Endodermal cell (in vitro differentiated cells): ENCODE data around the gene ZNF543. TPM values are rescaled to one million over a fixed set of nuclear protein-coding genes. Genes with fewer than 3 reads are reported as not detected.
"Not testable (repeated sequence)": the region's sequence is repeated elsewhere in the genome, so short reads cannot be mapped to it uniquely, and the experiment has no call there.

Experiments used
- DNase-seq: peaks from one replicate; pipeline ENCODE4 v3.0.0-alpha.2; 2017
- H3K27ac ChIP-seq: 2 replicates; pipeline ENCODE4 v1.5.1; 2013; ENCODE audit warnings: mild to moderate bottlenecking, low read depth, low read length, moderate library complexity
- H3K27me3 ChIP-seq: 2 replicates; pipeline ENCODE4 v1.6.1; 2013; ENCODE audit warnings: mild to moderate bottlenecking, low read length, moderate library complexity; ENCODE audit not compliant: insufficient read depth, control insufficient read depth, poor library complexity, severe bottlenecking
- H3K36me3 ChIP-seq: 2 replicates; pipeline ENCODE4 v1.7.0; 2013; ENCODE audit warnings: mild to moderate bottlenecking, low read length, moderate library complexity; ENCODE audit not compliant: control insufficient read depth, insufficient read depth
- H3K4me1 ChIP-seq: one replicate; pipeline ENCODE4 v1.7.0; 2013; ENCODE audit warnings: low read length; ENCODE audit not compliant: control insufficient read depth, insufficient read depth
- H3K4me3 ChIP-seq: 2 replicates; pipeline ENCODE4 v1.5.1; 2013; ENCODE audit warnings: mild to moderate bottlenecking, low read length, moderate library complexity
- H3K9ac ChIP-seq: 2 replicates; pipeline ENCODE4 v1.6.1; 2013; ENCODE audit warnings: mild to moderate bottlenecking, low read length, moderate library complexity; ENCODE audit not compliant: poor library complexity, severe bottlenecking; ENCODE audit errors: extremely low read depth
- H3K9me3 ChIP-seq: 2 replicates; pipeline ENCODE4 v1.6.1; 2013; ENCODE audit warnings: mild to moderate bottlenecking, low read length, moderate library complexity; ENCODE audit not compliant: control insufficient read depth
- H3K27ac Mint-ChIP-seq: 2 replicates; pipeline ENCODE4 v1.8.0; 2020; ENCODE audit warnings: mixed read lengths
- H3K27me3 Mint-ChIP-seq: 2 replicates; pipeline ENCODE4 v1.8.0; 2021; ENCODE audit warnings: mild to moderate bottlenecking, mixed read lengths; ENCODE audit not compliant: insufficient read depth
- H3K36me3 Mint-ChIP-seq: 2 replicates; pipeline ENCODE4 v1.8.0; 2020; ENCODE audit warnings: low read depth, mixed read lengths
- H3K4me1 Mint-ChIP-seq: 2 replicates; pipeline ENCODE4 v1.8.0; 2020; ENCODE audit warnings: mixed read lengths
- H3K4me3 Mint-ChIP-seq: 2 replicates; pipeline ENCODE4 v1.8.0; 2020; ENCODE audit warnings: mild to moderate bottlenecking, moderate library complexity, mixed read lengths
- H3K9me3 Mint-ChIP-seq: 2 replicates; pipeline ENCODE4 v1.8.0; 2020; ENCODE audit warnings: mild to moderate bottlenecking, mixed read lengths
- WGBS, 2 experiments: methylation state at CpG; one replicate each; pipeline versions ENCODE4 v1.1.5 to v1.1.7; 2013; ENCODE audit warnings: missing lambda C conversion rate in 2 of 2, mixed read lengths in 1 of 2; ENCODE audit not compliant: insufficient coverage in 1 of 2, insufficient read length in 1 of 2; 5-methylcytosine and 5-hydroxymethylcytosine counted together
- total RNA-seq, 2 donors: library from RNA; stranded (reverse); fragmentation: NEBNext Ultra II Directional in 1 of 2; extraction: Animal tissue kit (Norgen Biotek cat#: 25700) in 1 of 2; gene quantifications; 2 replicates in 1 of 2; 3 replicates in 1 of 2; pipeline ENCODE4 v1.2.1, GENCODE V29; 2021
- TF ChIP-seq, protein P1 (sequence below): fragments of 200-600 bp; sonication (generic); conservative IDR thresholded peaks from 2 replicates; pipeline ENCODE4 v1.5.0; 2021; ENCODE audit warnings: antibody characterized with exemption, mild to moderate bottlenecking

ZNF543 gene
- total RNA-seq, 2 donors from 2014 or later = 6.2 to 13.4 TPM

DNA sequence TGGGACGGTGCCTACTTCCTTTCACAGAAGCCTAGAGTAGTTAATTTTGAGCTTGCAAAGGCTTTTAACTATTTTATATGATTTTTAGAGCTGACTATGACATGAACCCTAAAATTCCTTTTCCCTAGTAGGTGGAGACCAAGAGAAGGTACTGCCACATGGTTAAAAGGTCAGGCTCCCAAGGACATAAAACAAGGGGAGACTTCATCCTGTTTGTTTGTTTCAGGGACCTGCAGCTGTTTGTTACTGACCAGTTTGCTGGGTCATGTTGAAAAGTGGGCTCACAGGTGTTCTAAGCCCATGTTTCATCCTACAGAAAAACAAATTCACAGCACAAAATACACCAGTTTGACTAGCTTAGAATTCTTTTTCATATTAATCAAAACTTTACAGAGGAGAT, 43.8 kb upstream of the ZNF543 start:
- no peak overlapping the region for H3K4me3 Mint-ChIP-seq
- H3K9me3 Mint-ChIP-seq = no peaks in the 10 kb centered on the region
- Histone ChIP-seq H3K9ac (no peak overlapping the region), H3K27me3 (no peaks in the 10 kb centered on the region), H3K27ac (no peak overlapping the region), H3K9me3 (no peaks in the 10 kb centered on the region), H3K36me3 (no peaks in the 10 kb centered on the region), H3K4me1 (no peaks in the 10 kb centered on the region), H3K4me3 (no peak overlapping the region)
- peaks cover 3% of the 10 kb centered on the region for H3K36me3 Mint-ChIP-seq
- peaks cover 17% of the 10 kb centered on the region for H3K4me1 Mint-ChIP-seq
- WGBS, 2 experiments = 100% methylated on average over 1 of the region's 1 CpG; no CpG with 5 or more reads in 1 of the 2 experiments
- DNase-seq = no peak
- TF ChIP-seq, protein P1, sequence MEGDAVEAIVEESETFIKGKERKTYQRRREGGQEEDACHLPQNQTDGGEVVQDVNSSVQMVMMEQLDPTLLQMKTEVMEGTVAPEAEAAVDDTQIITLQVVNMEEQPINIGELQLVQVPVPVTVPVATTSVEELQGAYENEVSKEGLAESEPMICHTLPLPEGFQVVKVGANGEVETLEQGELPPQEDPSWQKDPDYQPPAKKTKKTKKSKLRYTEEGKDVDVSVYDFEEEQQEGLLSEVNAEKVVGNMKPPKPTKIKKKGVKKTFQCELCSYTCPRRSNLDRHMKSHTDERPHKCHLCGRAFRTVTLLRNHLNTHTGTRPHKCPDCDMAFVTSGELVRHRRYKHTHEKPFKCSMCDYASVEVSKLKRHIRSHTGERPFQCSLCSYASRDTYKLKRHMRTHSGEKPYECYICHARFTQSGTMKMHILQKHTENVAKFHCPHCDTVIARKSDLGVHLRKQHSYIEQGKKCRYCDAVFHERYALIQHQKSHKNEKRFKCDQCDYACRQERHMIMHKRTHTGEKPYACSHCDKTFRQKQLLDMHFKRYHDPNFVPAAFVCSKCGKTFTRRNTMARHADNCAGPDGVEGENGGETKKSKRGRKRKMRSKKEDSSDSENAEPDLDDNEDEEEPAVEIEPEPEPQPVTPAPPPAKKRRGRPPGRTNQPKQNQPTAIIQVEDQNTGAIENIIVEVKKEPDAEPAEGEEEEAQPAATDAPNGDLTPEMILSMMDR = no peak
- no peak overlapping the region for H3K27ac Mint-ChIP-seq
- no peaks in the 10 kb centered on the region for H3K27me3 Mint-ChIP-seq

DNA sequence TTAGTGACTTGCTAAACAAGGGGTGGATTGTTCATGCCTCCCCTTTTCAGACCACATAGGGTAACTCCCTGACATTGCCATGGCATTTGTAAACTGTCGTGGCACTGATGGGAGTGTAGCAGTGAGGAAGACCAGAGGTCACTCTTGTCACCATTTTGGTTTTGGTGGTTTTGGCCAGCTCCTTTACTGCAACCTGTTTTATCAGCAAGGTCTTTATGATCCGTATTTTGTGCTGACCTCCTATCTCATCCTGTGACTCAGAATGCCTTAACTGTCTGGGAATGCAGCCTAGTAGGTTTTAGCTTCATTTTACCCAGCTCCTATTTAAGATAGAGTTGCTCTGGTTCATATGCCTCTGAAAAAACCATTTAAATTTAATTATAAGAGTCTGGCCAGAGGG, 41.8 kb upstream of the ZNF543 start:
- WGBS, 2 experiments = 88 to 100% methylated on average over 2 of the region's 2 CpGs
- H3K27ac ChIP-seq = not testable (repeated sequence)

DNA sequence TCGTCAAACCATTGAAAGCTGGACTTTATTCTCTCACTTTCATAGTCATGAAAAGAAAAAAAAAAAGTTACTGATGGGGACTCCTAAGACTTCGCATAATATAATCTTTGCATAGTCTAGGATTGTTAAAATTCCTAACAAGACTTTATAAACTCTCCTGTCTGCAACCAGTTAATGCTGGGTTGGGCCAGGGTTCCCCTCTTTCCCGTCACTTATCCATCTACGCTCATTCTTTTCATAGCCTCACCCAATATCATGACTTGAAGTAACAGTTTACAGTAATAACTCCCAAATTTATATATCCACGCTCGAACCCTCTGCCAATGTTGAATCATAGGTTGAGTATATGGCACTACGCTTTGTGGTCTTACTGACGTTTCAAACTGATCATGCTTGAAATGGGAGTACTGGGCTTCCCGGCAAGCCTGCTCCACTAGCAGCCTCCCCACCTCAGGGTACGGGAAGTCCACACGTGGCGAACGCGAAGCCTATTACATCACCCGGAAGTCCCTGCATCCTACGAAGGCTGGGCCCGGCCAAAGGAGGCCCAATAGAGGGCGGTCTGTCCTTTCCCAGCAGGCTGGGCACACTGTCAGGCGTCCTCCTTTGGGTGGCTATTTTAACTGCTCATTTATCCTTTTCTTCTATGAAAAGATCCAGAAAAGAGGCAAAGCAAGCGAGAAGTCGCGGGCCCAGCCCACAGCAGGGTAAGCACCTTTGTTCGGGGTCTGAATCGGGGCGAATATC, 40.7 kb upstream of the ZNF543 start:
- Histone ChIP-seq H3K36me3 (peaks cover 21% of the 10 kb centered on the region), H3K9ac (peak overlapping the region; percentile 97), H3K27ac (peak overlapping the region; percentile 98), H3K9me3 (no peaks in the 10 kb centered on the region), H3K4me1 (no peaks in the 10 kb centered on the region), H3K27me3 (no peaks in the 10 kb centered on the region), H3K4me3 (peak overlapping the region; percentile 93)
- Mint-ChIP-seq H3K27me3 (no peaks in the 10 kb centered on the region), H3K9me3 (no peaks in the 10 kb centered on the region), H3K4me3 (no peak overlapping the region), H3K27ac (no peak overlapping the region), H3K4me1 (peaks cover 16% of the 10 kb centered on the region), H3K36me3 (peaks cover 21% of the 10 kb centered on the region)
- WGBS, 2 experiments = 11 to 16% methylated on average over 19 to 25 of the region's 25 CpGs
- TF ChIP-seq, protein P1 = peak; percentile 40
- peak; percentile 95 for DNase-seq

More for the DNA sequence above, 41.8 kb upstream of the ZNF543 start:
- H3K27me3 Mint-ChIP-seq, H3K9me3 ChIP-seq, H3K9me3 Mint-ChIP-seq, DNase-seq, H3K27me3 ChIP-seq, H3K4me1 ChIP-seq, H3K27ac Mint-ChIP-seq, H3K4me3 Mint-ChIP-seq, H3K9ac ChIP-seq: not testable (repeated sequence)
- Histone ChIP-seq H3K36me3 (peaks cover 12% of the 10 kb centered on the region), H3K4me3 (peak overlapping the region; percentile 93)
- Mint-ChIP-seq H3K4me1 (peaks cover 16% of the 10 kb centered on the region), H3K36me3 (peaks cover 14% of the 10 kb centered on the region)
